Non-pigmented ciliary epithelial cell (primary cell): ENCODE measurements around the gene PPP2R5D.
A peak's percentile ranks its signal among the peaks of the same experiment; 100 is the strongest.
"Not testable (repeated sequence)": the region's sequence is repeated elsewhere in the genome, so short reads cannot be mapped to it uniquely, and the experiment has no call there.

Experiments used
- DNase-seq: peaks from one replicate; pipeline ENCODE4 v3.0.0-alpha.2; 2010; ENCODE audit warnings: low read depth

Gene PPP2R5D

GRCh38 chr6:42996513-42996912 lies 12.1 kb downstream of the PPP2R5D start:
- DNase-seq, result no peak

GRCh38 chr6:42998205-42998604 lies 13.8 kb downstream of the PPP2R5D start:
- not testable (repeated sequence) for DNase-seq

GRCh38 chr6:43001843-43002242 lies 17.5 kb downstream of the PPP2R5D start:
- no peak for DNase-seq

DNA sequence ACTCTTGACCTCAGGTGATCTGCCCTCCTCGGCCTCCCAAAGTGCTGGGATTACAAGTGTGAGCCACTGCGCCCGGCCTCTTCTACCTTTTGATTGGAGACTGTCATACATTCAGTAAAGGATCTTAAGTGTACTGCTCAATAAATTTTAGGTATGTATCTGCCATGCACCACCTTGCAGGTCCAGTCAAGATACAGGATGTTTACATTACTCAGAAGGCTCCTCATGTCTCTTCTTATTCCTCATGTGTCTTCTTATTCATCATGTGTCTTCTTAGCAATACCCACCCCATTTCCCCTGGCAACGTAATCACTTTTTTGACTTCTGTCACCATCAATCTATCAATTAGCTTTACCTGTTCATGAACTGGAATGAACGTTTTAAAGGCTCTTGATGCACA lies 21.5 kb downstream of the PPP2R5D start:
- DNase-seq, result no peak

GRCh38 chr6:43006251-43006650 lies 21.9 kb downstream of the PPP2R5D start:
- DNase-seq, result no peak

DNA sequence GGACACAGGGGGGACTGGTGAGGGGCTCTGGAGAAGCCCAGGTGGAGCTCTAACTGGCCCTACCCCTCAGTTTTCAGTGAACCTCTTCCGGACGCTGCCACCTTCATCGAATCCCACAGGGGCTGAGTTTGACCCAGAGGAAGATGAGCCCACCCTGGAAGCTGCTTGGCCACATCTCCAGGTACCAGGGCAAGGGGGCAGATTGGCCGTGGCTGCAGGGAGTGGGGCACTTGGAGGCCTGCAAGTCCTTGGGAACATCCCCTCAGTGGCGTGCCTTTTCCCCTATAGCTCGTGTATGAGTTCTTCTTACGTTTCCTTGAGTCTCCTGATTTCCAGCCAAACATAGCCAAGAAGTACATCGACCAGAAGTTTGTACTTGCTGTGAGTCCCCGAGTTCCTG lies 22.8 kb downstream of the PPP2R5D start:
- no peak for DNase-seq

GRCh38 chr6:43009124-43009523 lies 24.8 kb downstream of the PPP2R5D start:
- no peak for DNase-seq

GRCh38 chr6:43011207-43011606 lies 26.8 kb downstream of the PPP2R5D start:
- DNase-seq, result no peak

DNA sequence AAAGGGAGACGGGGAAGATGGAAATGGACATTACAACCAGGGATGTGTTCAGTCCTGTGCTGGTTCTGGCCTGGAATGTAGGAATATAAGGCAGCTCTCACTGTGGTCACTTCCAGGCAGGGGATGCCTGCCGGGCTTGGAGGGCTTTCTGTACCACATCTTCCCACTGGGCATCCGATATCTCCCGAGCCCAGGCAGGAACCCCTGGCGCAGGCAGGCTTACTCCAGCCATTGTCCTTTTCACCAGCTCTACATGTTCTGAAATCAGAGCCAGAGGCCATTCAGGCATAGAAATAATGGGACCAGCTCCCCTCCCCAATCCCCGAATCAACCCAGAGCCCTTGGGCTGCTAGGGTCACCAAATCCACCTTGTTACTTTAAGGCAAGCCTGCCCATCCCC lies 28.0 kb downstream of the PPP2R5D start:
- DNase-seq, result no peak

GRCh38 chr6:43013097-43013842 lies 28.9 kb downstream of the PPP2R5D start:
- DNase-seq, result no peak

DNA sequence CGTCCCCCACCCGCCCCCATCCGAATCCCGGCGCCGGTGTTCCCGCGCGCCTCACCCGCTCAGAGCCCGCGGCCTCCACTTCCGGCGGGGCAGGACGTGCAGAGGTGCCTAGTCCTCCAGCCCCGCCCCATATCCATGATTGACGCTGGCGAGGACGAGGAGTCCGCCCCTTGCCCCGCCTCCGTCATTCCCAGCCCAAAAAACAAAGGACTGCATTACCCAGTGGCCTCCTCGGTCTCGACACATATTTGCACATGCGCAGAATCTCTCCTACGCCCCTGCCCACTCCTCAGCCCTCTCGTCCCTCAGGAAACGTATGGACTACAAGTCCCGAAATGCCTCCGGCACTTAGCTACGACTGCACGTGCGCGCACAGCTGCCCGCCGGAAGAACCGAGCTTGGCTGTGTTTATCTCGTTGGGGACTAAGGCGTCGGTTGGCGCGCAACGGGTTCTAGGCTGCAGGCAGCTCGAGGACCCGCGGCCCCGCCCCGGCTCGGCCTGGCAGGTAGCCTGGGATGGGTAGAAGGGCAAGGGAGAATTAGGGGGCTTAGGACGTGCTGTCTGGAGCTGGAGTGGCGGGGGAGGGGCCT lies 29.6 kb downstream of the PPP2R5D start, which contains the start of the genes KLHDC3 and MEA1:
TSS of gene KLHDC3 (plus strand) at position 407 of the 591 bp plus-strand sequence. CDS start 2,944 bp downstream, outside the sequence.
TSS of gene MEA1 (minus strand) at position 104 of the 591 bp plus-strand sequence. CDS start 133 bp downstream, outside the sequence.
- peak; percentile 100 for DNase-seq

- DNase-seq, result no peak
Measured at GRCh38 chr6:43014434-43014909, 30.1 kb downstream of the PPP2R5D start.

GRCh38 chr6:43016176-43016942 lies 32.0 kb downstream of the PPP2R5D start:
- no peak for DNase-seq

- no peak for DNase-seq
Measured at GRCh38 chr6:43016943-43017334, 32.6 kb downstream of the PPP2R5D start.

DNA sequence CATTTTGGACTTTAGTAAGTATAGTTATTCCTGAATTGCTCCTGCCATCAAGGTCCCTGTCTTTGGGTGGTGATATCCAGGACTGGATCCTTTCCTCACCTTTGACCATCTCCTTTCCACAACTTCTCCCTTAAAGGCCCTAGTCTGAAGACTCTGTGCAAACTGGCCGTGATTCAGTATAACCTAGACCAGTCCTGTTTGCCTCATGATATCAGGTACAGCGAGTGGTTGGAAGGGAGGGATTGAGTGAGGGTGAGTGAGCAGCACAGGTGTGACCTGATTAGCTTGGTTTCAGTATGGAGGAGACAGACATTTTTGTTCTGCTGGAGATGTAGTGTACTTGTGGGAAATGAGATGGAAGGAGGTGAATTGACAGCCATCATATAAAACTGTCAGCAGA lies 34.8 kb downstream of the PPP2R5D start:
- no peak for DNase-seq

DNA sequence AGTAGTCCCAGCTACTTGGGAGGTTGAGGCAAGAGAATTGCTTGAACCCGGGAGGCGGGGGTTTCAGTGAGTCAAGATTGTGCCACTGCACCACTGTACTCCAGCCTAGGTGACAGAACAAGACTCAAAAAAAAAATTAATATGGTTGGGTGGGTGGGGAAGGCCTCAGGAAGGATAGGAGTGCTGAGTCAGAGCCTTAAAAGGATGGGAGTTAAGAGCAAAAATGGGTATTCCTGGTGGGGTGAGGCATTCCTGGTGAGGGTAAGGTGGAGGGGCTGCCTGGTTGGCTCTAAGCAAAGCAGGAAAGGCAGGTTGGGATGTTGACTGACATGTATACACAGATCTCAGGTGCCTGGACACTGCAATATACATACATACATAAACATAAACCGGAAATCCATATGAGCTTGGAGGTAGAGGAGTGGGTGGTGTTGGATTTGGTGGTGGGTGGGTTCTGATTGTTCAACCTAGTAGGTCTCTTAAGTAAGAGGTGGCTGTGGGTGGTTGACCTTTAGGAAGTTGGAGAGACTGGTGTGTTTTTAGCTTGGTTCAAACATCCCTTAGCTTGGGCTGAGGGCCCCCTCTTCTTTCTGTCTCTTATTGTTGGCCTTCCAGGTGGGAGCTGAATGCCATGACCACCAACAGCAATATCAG lies 35.8 kb downstream of the PPP2R5D start:
- no peak for DNase-seq

DNA sequence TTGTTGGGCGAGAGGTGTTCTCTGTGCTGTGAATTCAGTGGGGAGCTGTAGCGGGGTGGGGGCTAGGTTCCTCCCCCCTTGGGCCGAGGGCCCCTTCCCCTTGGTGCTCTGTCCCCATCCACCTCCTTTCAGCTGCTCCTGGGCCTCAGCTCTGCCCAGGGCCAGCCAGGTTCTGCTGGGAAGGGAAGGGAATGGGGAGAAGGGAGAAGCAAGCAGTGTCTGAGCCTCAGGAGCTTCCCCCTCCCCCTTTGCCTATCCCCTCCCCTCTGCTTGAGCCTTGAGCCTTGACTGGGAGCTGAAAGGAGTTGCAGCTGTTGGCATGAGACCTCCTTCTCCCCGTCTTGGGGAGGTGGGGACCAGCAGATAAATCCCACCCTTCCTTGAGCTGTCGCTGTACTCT lies 36.5 kb downstream of the PPP2R5D start:
- DNase-seq, result no peak

DNA sequence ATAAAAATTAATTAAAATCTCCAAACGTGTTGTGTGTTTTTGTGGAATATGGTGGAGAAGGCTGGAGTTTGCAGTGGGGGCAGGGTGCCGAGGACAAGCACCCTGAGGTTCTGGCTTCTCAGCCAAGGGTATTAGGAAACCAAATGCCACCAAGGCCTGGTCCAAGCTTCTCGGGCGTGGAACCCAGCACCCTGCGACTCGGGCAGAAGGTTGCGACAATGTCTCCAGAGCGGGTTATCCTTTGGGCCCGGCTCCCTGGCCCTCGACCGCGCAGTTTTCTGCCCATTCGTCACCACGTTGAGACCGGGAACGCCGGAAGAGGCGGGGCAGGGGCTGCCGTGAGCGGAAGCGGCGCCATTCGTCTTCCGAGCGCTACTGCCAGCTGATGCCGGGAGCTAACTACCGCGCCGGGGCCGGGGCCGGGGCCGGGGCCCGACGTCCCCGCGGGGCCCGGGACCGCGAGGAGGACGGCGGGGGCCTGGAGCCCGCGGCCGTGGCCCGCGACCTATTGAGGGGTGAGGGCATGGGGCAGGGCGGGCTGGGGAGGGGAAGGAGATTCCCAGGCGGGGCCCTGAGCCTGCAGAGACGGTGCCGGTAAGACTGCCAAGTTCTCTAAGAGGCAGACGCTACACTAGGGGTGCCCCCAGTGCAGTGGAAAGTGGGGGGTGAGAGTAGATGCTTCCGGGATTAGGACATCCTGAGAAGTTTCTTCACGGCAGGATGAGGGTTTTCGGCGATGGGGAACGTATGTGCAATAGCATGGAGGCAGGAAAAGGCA lies 37.1 kb downstream of the PPP2R5D start, which contains the start of gene RRP36:
TSS of gene RRP36 (plus strand) at position 354 of the 778 bp plus-strand sequence. CDS start at position 386, 32 bp downstream.
- DNase-seq, result no peak

- DNase-seq, result no peak
Measured at GRCh38 chr6:43024436-43024835, 40.1 kb downstream of the PPP2R5D start.

DNA sequence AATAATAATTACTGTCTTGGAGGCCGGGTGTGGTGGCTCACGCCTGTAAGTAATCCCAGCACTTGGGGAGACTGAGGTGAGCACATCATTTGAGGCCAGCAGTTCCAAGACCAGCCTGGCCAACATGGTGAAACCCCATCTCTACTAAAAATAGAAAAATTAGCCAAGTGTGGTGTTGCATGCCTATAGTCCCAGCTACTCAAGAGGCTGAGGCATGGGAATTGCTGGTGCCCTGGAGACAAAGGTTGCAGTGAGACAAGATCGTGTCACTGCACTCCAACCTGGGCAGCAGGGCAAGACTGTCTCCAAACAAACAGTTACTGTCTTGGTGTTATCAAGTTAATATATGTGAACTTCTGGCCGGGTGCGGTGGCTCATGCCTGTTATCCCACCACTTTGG lies 42.0 kb downstream of the PPP2R5D start:
- no peak for DNase-seq

GRCh38 chr6:43029120-43029519 lies 44.8 kb downstream of the PPP2R5D start:
- no peak for DNase-seq
